Fibroblast of skin of abdomen (primary cell): ENCODE results near the gene CDCA4.

ENCODE experiments used
- DNase-seq: peaks from one replicate; pipeline ENCODE4 v3.0.0-alpha.2; 2013

Gene CDCA4

DNA sequence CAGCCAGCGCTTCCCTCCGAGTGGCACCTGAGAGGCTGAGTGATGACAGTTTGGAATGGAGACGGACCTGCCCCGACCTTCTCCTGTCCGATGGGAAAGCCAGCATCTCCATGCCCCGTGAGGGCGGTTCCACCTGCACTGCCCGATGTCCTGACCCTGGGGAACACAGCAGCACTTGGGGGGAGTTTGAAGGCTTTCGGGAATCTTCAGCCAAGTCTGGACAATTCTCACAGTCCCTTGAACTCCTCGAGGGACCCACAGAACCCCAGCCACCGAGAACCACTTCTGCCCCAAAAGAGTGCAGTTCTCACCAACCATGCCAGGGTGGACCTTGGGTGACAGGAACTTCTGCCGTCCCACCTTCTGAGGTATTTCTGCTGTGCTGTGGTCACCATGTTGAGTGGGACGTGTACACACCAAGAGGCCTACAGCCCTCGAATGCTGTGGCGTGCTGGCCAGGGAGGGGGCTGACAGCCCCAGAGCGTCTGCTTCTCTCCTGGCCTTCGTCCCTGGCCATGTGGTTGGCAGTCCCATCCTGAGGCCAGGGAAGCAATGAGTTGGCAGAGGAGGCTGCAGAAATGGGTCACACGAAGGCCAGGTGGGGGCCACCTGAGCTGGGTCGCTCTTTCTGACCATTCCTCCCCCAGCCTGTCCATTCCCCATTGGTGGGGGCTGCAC lies 34.3 kb downstream of the CDCA4 start:
- DNase-seq: no peak

- peak; percentile 90 for DNase-seq
Observed at GRCh38 chr14:104985675-104986486, 35.0 kb downstream of the CDCA4 start, which contains the start of gene CLBA1. TSS of gene CLBA1 (plus strand) at chr14:104985788. CDS start at chr14:104986432, 644 bp downstream.

DNA sequence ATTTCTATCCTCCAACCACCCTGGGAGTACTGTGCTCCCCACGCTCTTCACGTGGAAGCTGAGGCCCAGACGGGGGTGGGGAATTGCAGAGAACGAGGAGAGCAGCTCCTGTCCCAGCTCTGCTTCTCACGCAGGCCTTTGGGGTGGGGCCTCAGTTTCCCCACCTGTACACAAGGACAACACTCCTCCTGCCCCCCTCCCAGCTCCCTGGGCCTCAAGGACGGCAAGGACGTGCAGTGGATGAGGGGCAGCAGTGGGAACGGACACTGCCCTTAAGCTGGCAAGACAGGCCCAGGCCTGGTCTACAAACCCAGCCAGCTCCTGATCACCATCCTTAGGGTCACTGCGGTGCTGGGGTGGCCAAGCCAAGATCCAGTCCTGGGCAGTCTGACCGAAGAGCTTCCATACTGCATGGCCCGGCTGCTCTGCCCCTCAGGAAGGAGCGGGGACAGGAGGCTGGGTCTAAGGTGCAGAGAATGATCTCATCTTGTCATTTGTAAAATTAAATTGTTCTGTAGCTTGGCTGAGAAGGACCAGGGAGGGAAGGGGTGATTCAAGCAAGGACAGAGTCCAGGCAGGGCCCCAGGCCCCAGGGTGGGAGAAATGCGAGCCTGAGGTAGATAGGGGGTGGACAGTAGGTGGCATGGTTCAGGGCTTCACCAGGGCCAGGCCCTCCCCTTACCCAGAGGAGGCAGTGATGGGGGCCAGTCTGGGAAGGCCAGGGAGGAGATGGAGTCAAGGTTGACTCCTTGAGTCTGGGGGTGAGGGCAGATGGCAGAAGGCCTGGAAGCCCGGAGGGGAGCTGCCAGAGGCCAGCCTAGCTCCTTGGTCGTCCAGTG lies 36.6 kb downstream of the CDCA4 start:
- DNase-seq: no peak

DNA sequence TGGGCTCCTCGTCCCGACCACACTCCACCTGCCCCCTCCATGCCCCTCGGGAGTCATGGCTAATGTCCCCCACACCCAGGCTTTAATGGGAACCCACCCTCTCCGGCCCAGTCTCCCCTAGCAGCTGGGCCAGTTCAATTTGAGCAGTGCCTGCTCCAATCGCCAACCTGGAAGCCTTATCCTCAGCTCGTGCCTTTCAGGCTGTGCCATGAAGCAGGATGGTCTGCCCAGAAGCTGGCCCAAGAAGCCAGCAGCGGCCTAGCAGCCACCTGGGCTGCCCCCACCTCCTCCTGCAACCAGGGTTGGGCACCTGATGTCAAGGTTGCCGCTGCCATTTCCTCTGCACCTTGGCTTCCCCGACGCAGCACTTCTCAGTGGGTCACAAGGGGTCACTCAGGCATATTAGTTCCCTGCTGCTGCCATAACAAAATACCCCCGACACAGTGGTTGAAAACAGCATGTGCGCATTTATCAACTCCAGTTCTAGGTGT lies 37.6 kb downstream of the CDCA4 start:
- DNase-seq: no peak

GRCh38 chr14:104982548-104983230 lies 38.2 kb downstream of the CDCA4 start:
- no peak for DNase-seq

- no peak for DNase-seq
Observed at GRCh38 chr14:104981699-104982541, 39.0 kb downstream of the CDCA4 start.

DNA sequence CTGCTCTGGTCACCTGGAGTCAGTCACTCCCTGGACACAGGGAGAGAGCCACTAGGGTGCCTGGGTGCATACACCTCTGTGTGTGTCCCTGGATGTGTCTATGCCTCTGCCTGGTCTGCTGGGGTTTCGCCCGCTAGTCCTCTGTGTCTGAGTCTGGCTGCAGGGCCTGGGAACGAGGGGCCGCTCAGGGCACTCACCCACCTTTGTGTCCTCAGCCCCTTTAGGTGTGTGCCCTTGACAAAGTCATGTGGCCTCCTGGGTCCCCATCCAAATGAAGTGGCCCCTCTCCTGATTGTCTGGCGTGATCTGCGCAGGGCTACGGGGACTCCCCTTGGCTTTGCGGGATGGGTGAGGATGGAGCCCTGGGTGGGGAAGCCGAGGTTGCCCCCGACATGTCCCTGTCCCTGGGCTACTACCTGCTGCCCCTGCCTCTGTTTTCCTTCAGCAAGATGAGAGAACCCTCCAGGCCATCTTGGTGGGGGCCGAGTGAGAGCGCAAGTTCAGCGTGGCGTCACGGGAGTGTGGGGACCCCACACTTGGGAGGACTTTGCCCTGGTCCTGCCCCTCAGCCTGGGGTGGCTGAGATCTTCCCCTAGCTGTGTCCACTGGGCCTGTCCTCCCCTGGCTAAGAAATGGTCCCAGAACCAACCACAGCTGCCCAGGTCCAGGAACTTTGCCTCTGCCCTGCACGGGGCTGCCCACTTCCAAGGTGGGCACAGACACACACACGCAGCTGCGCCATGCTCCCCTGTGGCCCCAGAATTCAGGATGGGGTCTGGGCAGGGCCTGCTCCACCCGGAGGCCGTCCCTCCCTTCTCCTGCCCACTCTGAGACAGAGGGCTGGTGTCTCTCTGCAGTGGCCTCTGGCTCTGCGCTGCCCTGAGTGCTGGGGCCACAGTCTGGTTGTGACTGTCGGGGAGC lies 40.0 kb downstream of the CDCA4 start:
- no peak for DNase-seq

DNA sequence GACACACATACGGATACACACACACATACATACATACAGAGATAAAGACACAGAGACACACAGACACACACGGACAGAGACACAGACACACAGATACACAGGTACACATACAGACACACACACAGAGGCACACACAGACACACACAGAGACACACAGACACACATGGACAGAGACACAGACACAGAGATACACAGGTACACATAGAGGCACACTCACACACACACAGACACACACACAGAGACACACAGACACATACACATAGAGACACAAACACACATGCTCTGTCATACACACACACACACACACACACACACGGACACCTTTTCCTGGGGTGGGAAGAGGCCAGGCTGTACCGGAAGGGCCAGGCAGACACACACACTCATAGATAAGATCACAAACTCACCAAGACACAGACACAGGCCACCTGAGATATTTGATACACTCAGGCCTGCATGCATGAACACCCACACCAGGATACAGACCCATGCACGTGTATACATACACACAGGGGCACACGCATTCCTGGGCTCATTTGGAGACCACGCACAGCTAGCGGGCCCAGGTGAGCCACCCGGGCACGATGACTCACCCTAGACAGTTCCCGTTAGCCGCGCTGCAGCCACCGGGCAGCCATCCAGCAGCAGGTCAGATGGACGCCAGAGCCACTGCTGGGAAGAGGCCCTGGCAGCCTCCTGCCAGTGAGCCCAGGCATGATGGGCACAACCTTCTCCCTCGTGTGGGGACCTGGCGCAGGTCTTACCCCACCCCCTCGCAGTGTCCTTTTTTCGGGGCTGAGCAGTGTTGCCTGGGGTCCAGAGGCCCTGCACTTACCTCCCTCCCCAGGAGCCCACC lies 40.9 kb downstream of the CDCA4 start:
- no peak for DNase-seq

DNA sequence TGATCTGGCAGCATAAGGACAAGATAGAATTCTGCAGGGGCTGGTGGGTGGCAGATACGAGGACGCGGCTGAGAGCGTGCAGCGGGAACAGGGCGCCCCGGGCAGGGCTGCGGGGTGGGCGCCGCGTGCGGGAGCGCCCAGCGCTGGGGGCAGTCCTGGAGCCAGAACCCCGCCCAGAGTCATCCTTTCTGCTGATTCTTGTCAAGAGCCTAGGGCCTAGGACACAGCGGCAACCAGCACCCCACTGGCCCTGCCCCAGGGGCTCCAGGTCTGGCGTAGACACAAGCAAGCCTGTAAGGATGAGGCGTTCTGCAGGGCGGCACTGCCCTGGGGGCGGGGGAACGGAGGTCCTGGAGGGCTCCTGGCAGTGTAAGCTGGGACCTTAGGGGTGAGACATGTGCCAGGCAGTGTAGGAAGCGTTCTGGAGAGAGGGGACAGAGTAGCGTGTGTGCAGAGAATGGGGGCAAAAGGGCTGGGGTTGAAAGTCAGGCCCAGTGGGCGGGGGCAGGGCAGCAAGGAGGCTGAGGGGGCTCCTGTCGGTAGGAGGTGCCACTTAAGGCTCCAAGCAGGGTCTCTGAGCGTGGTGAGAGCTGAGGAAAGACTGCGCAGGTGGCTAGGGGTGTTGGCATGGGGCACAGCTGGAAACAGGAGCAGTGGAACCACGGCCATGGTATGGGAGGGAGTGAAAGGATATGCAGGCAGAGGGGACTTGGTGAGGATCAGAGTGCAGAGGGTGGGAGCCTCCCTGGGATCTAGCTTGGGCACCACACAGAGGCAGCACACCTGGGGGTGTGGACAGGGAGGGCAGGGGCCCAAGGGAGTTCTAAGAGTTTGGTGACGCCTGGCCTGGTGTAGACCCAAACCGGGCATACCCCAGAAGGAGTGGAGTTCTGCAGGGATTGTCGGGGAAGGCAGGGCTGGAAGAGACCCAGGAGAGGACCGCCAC lies 41.9 kb downstream of the CDCA4 start:
- DNase-seq: no peak

DNA sequence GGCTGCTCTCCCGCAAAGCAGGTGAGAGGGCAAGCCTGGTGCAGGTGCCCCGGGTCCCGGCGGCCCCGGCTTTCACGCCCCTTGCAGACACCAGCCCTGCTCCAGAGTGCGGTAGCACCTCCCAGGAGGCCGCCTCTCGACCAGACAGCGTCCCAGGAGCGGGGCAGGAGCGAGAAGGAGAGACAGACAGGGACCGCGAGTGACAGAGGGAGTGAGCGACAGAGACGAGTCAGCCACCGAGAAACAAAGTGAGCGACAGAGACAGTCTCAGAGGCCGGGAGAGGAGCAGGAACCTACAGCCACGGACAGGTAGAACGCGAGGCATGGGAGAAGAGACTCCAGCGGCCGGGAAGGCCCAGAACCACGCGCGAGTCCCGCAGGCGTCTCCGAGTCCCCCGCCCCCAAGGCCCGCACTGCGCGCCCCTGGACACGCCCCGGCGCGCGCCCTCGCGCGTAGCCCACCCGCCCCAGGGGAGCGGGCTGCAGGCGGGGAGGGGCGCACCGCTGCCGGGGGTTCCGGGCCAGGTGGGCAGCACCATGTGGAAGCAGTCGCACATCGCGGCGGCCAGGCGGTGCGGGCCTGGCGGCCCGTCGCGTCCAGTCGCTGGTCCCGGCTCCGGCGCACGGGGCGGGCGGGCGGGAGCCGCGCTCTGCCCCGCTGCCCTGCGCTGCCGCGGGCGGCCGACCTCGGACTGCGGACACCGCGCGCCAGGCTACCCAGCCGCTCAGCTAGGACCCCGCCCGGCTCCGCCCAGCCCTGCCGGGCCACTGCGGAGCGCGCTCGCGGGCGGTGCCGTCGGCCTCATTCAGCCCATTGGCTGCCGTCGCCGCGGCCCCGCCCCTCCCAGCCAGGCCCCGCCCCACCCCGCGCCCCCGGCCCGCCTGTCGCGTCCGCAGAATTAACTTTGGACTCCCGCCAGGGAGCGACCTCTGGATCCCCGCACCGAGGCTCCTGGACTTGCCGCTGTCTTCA lies 42.9 kb downstream of the CDCA4 start, which contains the start of gene AHNAK2:
Gene AHNAK2, minus strand, starts transcription at position 694 of the 973 bp plus-strand sequence. Its CDS starts 137 bp downstream, at position 557.
- peak; percentile 74 for DNase-seq

DNA sequence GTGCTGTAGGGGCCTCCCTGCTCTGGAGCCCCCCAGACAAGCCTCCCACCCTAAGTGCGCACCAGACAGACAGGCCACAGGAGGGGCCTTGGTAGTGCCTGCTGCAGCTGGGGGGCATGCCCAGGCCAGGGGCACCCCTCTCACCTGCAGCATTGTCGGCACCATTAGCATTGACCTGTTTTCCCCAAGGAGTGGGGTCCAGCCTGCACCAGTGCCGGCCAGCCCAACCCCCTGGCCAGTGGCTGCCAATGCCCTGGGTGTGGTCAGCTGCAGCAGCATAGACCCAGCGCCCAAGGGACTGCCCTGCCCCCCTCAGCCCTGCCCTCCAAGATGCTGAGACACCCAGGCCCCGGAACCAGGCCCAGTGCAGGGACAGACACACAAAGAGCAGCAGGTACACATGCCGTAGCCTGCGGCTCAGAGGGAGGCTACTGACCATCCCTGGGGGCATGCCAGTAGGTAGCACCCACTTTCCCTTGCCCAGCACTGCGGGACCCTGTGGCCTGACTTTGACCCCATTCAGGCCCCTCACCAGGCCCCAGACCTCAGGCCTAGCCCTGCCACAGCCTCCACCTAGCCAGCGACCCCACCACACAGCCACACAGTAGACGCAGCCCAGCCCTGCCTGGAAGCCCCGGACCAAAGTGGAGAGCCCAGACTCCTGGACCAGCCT lies 43.7 kb downstream of the CDCA4 start:
- no peak for DNase-seq

DNA sequence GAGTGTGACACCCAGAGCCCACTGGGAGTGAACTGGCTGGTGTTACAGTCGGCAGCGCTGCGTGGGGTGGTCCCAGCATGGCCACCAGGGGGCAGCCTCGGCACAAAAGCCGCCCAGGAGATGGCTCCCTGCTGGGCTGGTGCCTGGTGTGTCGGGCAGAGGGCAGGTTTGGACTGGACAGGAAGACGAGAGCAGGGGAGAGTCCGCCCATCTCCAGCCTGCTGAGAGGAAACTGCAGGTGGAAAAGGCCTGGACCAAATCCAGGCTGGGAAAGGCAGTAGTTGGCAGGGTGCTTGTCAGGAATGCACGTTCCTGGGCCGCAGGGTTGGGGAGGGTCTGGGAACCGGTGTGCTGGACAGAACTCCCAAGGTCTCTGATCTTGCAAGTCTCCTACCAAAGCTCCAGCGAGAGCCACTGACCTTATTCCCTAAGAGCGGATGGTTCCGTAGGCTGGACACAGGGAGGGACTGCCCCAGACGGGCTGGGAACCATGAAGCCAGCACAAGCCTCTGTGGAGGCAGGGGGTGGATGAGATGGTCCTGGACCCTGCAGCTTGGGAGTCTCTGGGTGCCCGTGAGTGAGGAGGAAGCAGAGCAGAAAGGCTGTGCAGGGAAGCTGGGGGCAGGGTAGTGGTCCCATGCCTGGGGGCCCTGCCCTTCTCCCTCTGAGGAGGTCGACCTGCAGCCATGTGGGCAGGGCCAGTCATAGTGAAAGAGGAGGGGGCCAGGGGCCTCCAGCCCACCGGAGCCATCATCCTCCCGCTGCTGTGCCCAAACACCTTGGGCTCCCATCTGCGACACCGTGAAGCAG lies 44.5 kb downstream of the CDCA4 start:
- peak; percentile 63 for DNase-seq

- DNase-seq: no peak
Observed at GRCh38 chr14:104975481-104976197, 45.2 kb downstream of the CDCA4 start.

DNA sequence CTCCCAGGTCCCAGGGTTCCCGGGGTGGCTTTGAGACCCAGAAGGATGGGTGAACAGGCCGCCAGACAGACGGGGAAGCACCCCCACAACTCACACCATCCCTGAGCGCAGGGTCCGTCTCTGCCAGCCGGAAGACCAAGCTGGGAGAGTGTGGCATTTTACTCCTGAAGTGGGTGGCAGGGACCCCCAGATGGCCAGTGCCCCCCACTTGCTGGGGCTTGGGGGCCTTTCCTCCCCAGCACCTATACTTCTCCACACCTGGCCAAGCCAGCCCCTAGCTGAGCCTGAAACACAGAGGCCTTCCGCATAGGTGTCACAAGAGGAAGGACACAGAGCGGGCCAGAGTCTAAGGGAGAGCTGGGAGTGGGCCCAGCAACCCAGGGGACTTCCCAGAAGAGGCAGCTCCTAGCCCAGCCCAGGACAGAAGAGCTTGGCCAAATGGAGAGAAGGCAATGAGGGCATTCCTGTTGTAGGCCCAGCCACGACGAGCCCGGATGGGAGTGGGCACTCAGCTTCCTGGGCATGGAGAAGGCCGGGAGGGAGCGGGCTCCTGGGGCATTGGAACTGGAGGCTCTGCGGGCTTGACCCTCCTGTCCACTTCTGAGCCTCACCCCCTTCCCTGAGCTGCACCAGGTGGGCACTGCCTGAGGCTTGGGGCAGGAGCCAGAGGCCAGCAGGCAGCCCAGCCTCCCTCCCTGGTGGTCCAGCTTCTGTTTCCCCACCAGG lies 46.1 kb downstream of the CDCA4 start:
- DNase-seq: no peak
